ENCODE measurements around the gene ARFIP2.

Gene ARFIP2

DNA sequence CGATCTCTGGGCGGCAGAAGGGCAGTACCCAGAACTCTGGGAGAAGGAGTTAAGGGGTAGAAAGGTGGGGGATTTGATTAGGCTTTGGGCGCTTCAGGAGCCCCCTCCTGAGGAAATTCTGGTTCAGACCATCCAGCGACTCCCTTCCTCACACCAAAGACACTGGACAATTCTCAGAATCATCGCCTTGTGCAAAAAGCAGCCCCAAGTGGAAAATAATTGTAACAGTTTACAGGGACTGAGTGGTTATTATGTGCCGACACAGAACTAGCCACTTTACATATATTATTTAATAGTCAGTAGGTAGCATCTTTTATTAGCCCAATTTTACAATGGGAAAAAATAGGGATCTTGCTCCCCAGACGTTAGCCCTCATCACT, 6.7 kb downstream of the ARFIP2 start:
- Mint-ChIP-seq H3K9me3 (no peaks in the 10 kb centered on the region), H3K27ac (no peak overlapping the region), H3K27me3 (peaks cover 18% of the 10 kb centered on the region), H3K4me3 (peak overlapping the region; percentile 73), H3K4me1 (peaks cover 28% of the 10 kb centered on the region), H3K36me3 (peaks cover 23% of the 10 kb centered on the region)
- CTCF ChIA-PET = interaction anchor here (3.8 kb wide), 1 partner anchor 96 kb away, joined by 20 read pairs; no protein-coding TSS in a partner anchor
- DNase-seq = no peak

DNA sequence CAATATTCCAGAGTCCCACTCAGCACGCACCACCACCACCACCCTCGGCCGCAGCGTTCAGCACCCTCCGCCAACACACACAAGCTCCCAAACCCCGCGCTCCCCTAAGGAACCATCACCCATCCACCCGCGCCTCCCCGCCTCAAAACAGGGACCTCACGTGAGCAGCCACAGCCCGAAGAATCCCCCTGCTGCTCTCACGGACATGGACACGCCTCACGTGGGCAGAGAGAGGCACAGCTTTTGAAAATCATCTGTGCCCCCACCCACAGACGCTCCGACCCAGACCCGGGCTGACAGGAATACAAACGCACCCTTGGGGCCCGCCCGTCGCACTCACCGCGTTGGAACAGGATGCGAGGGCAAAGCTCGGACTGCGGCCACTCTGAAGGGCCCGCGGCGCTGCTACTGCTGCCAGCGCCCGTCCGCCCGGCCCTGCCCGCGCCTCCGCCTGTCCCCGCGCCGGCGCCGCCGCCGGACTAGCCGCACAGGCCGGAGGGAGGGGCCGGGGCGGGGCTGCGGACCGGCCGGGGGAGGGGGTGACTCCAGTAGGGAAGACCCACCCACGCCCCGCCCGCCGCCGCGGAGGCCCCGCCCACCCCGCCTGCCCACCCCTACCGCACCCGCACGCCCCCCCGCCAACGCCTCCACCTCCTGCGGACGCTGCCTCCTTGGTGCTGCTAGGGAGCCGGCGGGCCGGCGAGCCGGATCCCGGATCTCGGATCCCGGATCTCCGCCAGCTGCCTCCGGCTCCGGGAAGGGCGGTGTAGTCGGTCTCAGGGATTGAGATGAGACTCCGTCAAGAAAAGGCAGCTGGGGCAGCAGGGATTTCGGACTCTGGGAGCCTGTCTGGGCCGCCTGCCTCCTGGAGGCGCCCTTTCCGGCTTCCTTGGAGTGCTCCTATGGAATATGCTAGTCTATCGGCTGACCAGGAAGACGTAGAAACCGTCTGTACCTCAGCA, 7.4 kb downstream of the ARFIP2 start, which contains the start of gene TRIM3:
Gene TRIM3 (minus strand): TSS at position 491 of the 962 bp plus-strand sequence. CDS start 8,246 bp downstream, outside the sequence.
- peak; percentile 77 for DNase-seq
- Mint-ChIP-seq H3K9me3 (no peaks in the 10 kb centered on the region), H3K27ac (peak within 1 kb of the TSS; percentile 45), H3K4me1 (peaks cover 21% of the 10 kb centered on the region), H3K36me3 (peaks cover 16% of the 10 kb centered on the region), H3K27me3 (peaks cover 18% of the 10 kb centered on the region), H3K4me3 (peak within 1 kb of the TSS; percentile 81)
- CTCF ChIA-PET = interaction anchor here (1.2 kb wide), 1 partner anchor 95 kb away, joined by 3 read pairs; no protein-coding TSS in a partner anchor

DNA sequence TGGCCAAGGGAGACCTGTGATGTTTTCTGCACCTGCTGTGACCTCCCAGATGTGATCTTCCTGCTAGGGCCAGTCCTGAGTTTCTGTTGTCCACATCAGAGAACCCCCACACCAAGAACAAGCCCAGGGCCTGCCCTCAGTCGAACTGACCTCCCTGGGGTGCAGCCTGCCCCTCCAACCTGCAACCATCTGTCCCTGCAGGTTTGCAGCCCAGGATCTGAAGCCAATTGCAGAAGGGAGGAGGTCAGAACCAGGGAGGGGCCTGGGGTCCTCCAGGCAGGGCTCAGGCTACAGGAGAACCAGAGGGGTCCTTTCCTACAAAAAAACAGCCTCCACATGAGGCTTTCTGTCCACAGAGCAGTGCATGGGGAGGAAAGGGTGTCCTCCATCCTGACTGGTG, 8.2 kb downstream of the ARFIP2 start:
- Mint-ChIP-seq H3K9me3 (no peaks in the 10 kb centered on the region), H3K4me1 (peaks cover 20% of the 10 kb centered on the region), H3K27me3 (peaks cover 18% of the 10 kb centered on the region), H3K36me3 (peaks cover 12% of the 10 kb centered on the region), H3K4me3 (peak overlapping the region; percentile 61), H3K27ac (no peak overlapping the region)
- DNase-seq = no peak
- CTCF ChIA-PET = interaction anchor here (1.1 to 1.3 kb wide), 3 partner anchors 8 to 94 kb away, joined by 3 read pairs; partner anchors contain the start of genes ARFIP2 and TIMM10B

DNA sequence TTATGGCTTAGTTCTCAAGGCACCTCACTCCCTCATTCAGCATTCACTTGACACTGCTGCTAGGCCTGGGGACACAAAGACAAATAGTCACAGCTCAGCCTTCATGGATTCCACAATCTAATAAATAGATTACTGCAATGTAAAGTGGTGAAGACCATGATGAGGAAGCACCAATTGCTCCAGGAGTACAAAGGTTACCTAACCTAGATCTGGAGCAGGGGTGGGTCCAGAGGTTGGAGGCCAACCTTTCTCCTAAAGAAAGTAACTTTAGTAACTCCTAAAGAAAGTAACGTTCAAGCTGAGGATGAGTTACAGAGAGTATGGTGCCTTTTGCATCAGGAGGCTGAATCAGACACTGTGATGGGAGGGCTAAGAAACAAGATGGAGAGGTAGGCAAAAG, 11.5 kb downstream of the ARFIP2 start:
- Mint-ChIP-seq H3K27ac (no peak overlapping the region), H3K27me3 (peaks cover 23% of the 10 kb centered on the region), H3K9me3 (no peaks in the 10 kb centered on the region), H3K4me3 (no peak overlapping the region), H3K4me1 (peaks cover 20% of the 10 kb centered on the region), H3K36me3 (no peaks in the 10 kb centered on the region)
- CTCF ChIA-PET = interaction anchor here (0.9 to 1.0 kb wide), 2 partner anchors 26 to 90 kb away, joined by 3 to 7 read pairs; no protein-coding TSS in a partner anchor
- DNase-seq = no peak

DNA sequence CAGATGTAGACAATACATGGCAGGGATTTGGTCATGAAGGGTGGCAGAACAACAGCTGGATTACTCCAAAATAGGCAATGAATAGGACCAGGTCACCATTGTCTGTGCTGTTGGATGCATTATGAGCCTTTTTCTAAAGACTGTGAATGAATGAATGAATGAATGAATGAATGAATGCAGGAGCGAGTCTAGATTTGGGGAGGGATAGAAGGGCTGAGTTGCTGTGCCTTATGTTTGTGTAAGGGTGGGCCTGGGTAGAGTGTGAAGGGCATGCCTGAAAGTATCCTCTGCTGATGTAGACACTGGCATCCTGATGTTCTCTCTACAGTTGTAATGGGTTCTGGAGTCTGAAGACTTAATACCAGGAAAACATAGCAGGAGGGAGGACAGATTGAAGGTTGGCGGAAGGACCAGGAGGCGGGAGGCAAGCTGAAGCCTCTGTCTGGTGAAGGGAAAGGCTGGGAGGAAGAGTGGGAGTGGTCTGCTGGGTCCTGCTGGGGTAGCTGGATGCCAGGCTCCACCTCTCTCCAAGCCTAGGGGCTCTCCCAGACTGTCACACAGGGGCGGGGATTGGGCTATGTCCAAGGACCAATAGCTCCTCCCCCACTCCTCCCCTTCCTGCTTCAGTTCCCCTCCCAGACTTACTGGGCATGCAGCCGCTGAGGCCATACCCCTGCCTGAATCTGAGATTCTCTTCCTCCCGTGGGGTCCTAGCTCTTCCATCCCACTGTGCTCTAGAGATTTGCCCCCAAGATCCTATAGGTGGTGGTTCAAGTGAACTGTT, 12.2 kb downstream of the ARFIP2 start:
- H3K9me3 Mint-ChIP-seq = no peaks in the 10 kb centered on the region
- DNase-seq = no peak
- no peaks in the 10 kb centered on the region for H3K36me3 Mint-ChIP-seq
- no peak overlapping the region for H3K27ac Mint-ChIP-seq
- H3K4me1 Mint-ChIP-seq = peaks cover 16% of the 10 kb centered on the region
- H3K4me3 Mint-ChIP-seq = no peak overlapping the region
- peaks cover 18% of the 10 kb centered on the region for H3K27me3 Mint-ChIP-seq
- CTCF ChIA-PET = interaction anchor here (1.0 to 1.6 kb wide), 5 partner anchors 8 to 90 kb away, joined by 3 to 7 read pairs (median 5); no protein-coding TSS in a partner anchor

DNA sequence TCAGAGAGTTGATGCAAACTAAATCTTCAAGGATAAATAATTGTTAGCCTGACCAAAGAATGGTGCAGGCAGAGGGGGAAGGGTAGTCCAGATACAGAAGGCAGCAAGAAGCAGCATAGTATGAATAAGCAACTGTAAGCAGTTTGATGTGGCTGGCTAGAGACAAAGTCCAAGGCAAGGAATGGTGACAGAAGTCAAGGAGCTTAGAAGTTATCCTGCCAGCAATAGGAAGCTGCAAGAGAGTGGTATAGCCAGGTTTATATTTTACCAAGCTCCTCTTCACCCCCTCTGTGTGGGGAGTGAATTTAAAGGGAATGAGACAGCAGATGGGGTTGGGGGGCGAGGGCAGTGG, 22.1 kb downstream of the ARFIP2 start:
- no peak for DNase-seq
- Mint-ChIP-seq H3K9me3 (no peaks in the 10 kb centered on the region), H3K4me1 (no peaks in the 10 kb centered on the region), H3K27ac (no peak overlapping the region), H3K4me3 (no peak overlapping the region), H3K27me3 (no peaks in the 10 kb centered on the region), H3K36me3 (no peaks in the 10 kb centered on the region)
- CTCF ChIA-PET = interaction anchor here (1.6 to 4.7 kb wide), 2 partner anchors 16 to 46 kb away, joined by 6 to 20 read pairs; no protein-coding TSS in a partner anchor

DNA sequence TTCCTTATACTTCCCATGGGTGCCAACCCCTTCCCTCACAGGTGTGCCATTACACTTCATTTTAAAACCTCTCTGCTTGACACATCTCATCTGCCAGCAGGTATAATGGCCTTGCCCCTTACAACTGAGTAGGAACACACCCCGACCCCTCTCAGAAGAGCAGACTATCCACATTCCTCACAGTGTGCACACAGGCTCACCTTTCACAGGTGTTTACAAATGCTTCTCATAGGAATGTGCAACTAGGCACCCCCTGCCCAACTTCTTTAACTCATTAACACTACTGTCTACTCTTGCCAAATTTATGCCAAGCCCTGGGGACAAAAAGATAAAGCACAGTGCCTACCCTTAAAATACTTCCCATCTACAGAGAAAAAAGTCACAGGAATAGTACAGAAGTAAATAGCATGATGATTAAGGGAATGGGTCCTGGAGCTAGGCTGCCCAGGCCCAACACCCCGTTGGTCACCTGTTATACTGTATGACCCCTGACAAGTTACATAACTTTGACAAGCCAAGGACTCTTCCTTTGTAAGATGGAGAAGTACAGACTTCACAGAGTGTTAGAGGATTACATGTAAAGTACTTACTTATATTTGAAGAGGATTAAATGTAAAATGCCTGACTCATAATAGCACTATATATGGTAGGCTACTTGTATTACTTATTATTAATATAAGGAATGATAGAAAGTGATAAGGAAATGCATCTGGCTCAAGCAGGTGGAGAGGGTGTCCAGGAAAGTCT, 22.6 kb downstream of the ARFIP2 start:
- DNase-seq = no peak
- CTCF ChIA-PET = interaction anchor here (1.6 to 4.7 kb wide), 2 partner anchors 15 to 47 kb away, joined by 6 to 20 read pairs; no protein-coding TSS in a partner anchor
- H3K4me3 Mint-ChIP-seq = no peak overlapping the region
- no peaks in the 10 kb centered on the region for H3K36me3 Mint-ChIP-seq
- no peak overlapping the region for H3K27ac Mint-ChIP-seq
- H3K4me1 Mint-ChIP-seq = no peaks in the 10 kb centered on the region
- H3K27me3 Mint-ChIP-seq = no peaks in the 10 kb centered on the region
- H3K9me3 Mint-ChIP-seq = no peaks in the 10 kb centered on the region

DNA sequence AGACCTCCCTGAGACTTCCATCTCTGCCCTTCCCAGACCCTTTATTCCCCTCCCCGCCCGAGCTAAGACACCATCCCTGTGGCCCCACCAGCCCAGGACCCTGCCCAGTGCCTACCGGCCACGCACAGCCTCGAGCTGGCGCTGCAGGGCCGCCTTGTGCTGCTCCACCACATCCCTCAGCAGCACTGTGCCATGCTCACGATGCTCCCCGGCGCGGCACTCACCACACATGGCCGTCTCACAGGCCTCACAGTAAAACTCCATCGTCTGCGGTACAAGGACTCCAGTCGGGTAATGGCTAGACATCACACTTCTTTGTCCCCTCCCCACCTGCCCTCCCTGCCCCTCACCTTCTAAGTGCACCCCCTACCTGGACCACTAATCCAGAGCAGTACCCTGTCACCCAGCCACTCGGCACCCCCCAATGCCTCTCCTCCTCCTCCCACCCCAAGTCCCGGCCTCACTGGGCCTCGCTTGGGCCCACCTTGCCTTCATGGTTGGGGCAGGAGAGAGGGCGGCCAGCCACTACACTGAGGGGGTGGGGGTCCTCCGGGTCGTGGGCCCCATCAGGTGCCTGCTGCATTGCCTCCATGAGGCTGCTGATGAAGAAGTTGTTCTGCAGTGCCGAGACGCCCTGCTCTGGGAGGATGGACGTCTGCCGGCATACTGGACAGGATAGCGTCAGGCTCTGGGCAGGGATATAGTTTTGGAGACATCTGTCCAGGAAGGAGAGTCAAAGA, 23.4 kb downstream of the ARFIP2 start:
- Mint-ChIP-seq H3K27me3 (no peaks in the 10 kb centered on the region), H3K36me3 (no peaks in the 10 kb centered on the region), H3K9me3 (no peaks in the 10 kb centered on the region), H3K4me1 (no peaks in the 10 kb centered on the region), H3K27ac (no peak overlapping the region), H3K4me3 (no peak overlapping the region)
- DNase-seq = no peak
- CTCF ChIA-PET = no interaction called here

DNA sequence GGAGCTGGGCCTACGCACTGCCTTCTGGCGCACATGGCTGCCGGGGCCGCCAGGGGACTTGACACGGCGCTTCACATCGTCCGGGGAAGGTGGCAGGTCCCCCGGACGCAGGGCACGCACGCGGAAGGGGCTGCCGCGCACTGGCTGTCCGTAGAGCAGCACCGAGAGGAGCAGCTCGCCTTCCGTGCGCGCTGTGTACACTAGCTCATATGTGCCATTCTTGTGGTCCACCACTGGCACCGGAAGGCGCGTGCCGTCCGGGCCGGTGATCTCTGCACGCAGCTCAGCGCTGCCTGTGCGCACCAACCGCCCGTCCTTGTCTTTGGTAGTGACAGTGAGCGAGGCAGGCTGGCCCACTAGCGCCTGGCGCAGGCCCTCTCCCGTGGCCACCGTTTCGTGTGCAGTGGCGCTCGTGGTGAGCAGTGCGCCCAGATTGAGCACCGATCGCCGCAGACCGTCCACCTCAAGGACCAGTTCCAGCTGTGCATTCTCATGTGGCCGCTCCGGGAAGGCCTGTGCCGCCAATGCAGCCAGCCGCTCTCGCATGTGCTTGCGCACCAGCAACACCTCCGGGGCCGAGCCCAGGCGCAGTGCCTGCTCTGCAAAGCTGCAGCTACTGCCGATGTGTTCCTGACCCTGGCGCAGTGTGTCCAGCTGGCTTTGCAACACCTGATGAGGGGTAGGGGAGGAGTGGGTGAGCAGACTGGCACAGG, 24.6 kb downstream of the ARFIP2 start:
- no peak overlapping the region for H3K27ac Mint-ChIP-seq
- CTCF ChIA-PET = interaction anchor here (1.9 to 3.2 kb wide), 2 partner anchors 12 to 17 kb away, joined by 5 to 15 read pairs; no protein-coding TSS in a partner anchor
- no peak overlapping the region for H3K4me3 Mint-ChIP-seq

DNA sequence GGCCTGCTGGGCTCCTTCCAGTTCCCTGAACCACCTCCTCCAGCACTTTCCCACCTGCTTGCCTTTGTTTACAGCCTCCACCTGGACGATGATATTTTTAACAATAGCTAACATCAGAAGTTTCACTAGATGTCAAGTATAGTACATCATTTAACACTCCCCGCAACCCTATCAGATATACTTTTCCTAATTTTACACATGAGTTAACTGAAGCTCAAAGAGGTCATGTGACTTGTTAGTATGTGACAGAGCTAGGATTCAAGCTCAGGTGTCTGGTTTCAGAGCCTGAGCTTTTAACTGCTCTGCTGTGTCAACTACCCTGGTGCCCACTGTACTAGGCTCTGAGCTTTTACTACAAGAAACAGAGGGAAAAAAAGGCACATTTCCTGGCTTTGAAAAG, 26.1 kb downstream of the ARFIP2 start:
- no peaks in the 10 kb centered on the region for H3K9me3 Mint-ChIP-seq
- no peaks in the 10 kb centered on the region for H3K27me3 Mint-ChIP-seq
- CTCF ChIA-PET = interaction anchor here (1.1 to 3.2 kb wide), 5 partner anchors 9 to 76 kb away, joined by 3 to 15 read pairs (median 5); no protein-coding TSS in a partner anchor
- H3K36me3 Mint-ChIP-seq = no peaks in the 10 kb centered on the region
- H3K4me1 Mint-ChIP-seq = no peaks in the 10 kb centered on the region
- no peak overlapping the region for H3K27ac Mint-ChIP-seq
- no peak overlapping the region for H3K4me3 Mint-ChIP-seq
- no peak for DNase-seq

More for the DNA sequence above, 24.6 kb downstream of the ARFIP2 start:
- Mint-ChIP-seq H3K9me3 (no peaks in the 10 kb centered on the region), H3K36me3 (no peaks in the 10 kb centered on the region), H3K27me3 (no peaks in the 10 kb centered on the region), H3K4me1 (no peaks in the 10 kb centered on the region)
- DNase-seq = no peak

DNA sequence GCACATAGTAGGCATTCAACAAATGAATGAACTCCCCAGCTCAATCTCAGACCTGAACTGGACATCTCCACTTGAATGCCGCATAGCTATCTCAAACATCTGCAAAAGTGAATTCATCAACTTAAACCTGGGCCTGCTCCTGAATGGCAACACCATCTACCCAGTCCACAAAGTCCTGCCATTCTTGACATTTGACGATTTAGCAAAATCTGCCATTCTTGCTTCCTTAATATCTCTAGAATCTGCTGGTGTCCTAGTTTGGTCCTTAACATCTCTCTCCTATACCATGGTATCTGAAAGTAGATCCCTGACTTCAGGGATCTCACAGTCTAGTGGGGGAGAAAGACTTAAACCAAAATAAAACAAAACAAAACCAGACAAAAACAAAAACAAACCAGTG, 28.0 kb downstream of the ARFIP2 start:
- H3K4me3 Mint-ChIP-seq = no peak overlapping the region
- DNase-seq = no peak
- CTCF ChIA-PET = interaction anchor here (1.3 to 1.9 kb wide), 4 partner anchors 10 to 90 kb away, joined by 3 to 19 read pairs (median 4); no protein-coding TSS in a partner anchor
- no peaks in the 10 kb centered on the region for H3K9me3 Mint-ChIP-seq
- H3K27me3 Mint-ChIP-seq = no peaks in the 10 kb centered on the region
- H3K36me3 Mint-ChIP-seq = no peaks in the 10 kb centered on the region
- no peaks in the 10 kb centered on the region for H3K4me1 Mint-ChIP-seq
- no peak overlapping the region for H3K27ac Mint-ChIP-seq

DNA sequence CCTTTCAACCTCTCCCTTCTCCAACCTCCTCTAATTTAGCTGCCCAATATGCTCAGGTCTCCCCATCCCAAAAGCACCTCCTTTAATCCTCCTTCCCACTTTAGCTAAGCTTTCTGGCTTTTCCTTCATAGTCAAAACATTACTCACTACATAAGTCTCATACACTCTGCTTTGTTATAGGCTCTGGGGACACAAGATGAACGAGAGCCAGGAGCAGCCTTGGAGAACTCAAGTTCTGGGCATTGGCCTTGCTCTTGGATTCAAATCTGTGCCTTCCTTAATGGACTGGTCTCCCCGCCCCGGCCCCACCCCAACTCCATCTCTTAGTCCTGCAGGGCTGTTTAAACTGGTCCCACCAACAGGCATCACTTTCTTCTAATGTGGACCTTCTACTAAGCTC, 28.9 kb downstream of the ARFIP2 start:
- Mint-ChIP-seq H3K27me3 (peaks cover 4% of the 10 kb centered on the region), H3K27ac (no peak overlapping the region), H3K9me3 (no peaks in the 10 kb centered on the region), H3K4me3 (no peak overlapping the region), H3K4me1 (no peaks in the 10 kb centered on the region), H3K36me3 (no peaks in the 10 kb centered on the region)
- CTCF ChIA-PET = interaction anchor here (1.3 to 1.9 kb wide), 3 partner anchors 9 to 89 kb away, joined by 4 to 19 read pairs (median 5); no protein-coding TSS in a partner anchor
- no peak for DNase-seq

All from activated naive CD4-positive, alpha-beta T cell treated with anti-CD3 and anti-CD28 coated beads, Interleukin-2, amount 10 ng/mL, durations not matched to agents 7 days and 5 days (primary cell).